MG63 (cell line): ENCODE results near the gene CCL18. TPM values are rescaled to one million over a fixed set of nuclear protein-coding genes. Genes with fewer than 3 reads are reported as not detected.
"Not testable (repeated sequence)": the region's sequence is repeated elsewhere in the genome, so short reads cannot be mapped to it uniquely, and the experiment has no call there.

Source experiments
- DNase-seq: peaks from one replicate; pipeline ENCODE4 v3.0.0-alpha.2; 2020
- H3K27me3 ChIP-seq: fragments of 250-450 bp; sonication (Bioruptor Pico); 2 replicates; pipeline ENCODE4 v1.5.1; 2020; ENCODE audit warnings: mild to moderate bottlenecking, moderate library complexity
- H3K36me3 ChIP-seq: fragments of 250-450 bp; sonication (Bioruptor Pico); 2 replicates; pipeline ENCODE4 v1.5.1; 2020; ENCODE audit warnings: mild to moderate bottlenecking, moderate library complexity
- H3K4me3 ChIP-seq: fragments of 250-450 bp; sonication (Bioruptor Pico); 2 replicates; pipeline ENCODE4 v1.5.1; 2020; ENCODE audit warnings: mild to moderate bottlenecking, moderate library complexity
- H3K9me3 ChIP-seq: fragments of 250-450 bp; sonication (Bioruptor Pico); 2 replicates; pipeline ENCODE4 v1.5.1; 2020; ENCODE audit warnings: mild to moderate bottlenecking, moderate library complexity
- total RNA-seq: library from RNA; depleted of rRNA; stranded (reverse); fragments of >200 nt; shearing (Covaris generic); gene quantifications from 2 replicates; pipeline ENCODE4 v1.2.3, GENCODE V29; 2014; ENCODE audit warnings: low replicate concordance

The CCL18 gene
- total RNA-seq, 1 experiment from 2014 or later, result not detected

GRCh38 chr17:36060816-36061215, 3.3 kb upstream of the CCL18 start:
- no peak overlapping the region for H3K4me3 ChIP-seq
- H3K9me3 ChIP-seq, result no peaks in the 10 kb centered on the region
- DNase-seq, result no peak
- no peaks in the 10 kb centered on the region for H3K36me3 ChIP-seq
- peaks cover 9% of the 10 kb centered on the region for H3K27me3 ChIP-seq

GRCh38 chr17:36066365-36066985, 2.4 kb downstream of the CCL18 start:
- H3K27me3 ChIP-seq, result peaks cover 2% of the 10 kb centered on the region; the same call in 1 of the 2 replicates
- H3K9me3 ChIP-seq, result no peaks in the 10 kb centered on the region
- H3K36me3 ChIP-seq, result no peaks in the 10 kb centered on the region
- H3K4me3 ChIP-seq, result no peak overlapping the region
- no peak for DNase-seq

DNA sequence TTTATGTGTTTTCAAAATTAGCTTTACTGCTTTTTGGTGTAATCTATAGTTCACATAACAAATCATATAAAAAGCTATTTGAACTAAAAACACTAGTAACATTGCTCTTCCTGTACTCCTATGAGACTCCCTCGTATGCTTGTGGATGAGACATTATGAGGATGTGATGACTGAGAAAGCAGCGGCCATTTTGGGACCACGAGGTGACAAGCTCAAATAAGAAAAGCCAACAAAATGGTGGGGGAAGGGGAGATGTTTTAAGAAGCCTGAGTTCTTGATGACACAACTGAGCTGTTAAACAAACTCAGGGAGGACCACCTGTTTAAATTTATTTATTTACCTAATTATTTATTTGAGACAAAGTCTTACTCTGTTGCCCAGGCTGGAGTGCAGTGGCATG, 4.5 kb downstream of the CCL18 start:
- no peak for DNase-seq
- Histone ChIP-seq H3K27me3 (no peaks in the 10 kb centered on the region), H3K36me3 (no peaks in the 10 kb centered on the region), H3K9me3 (no peaks in the 10 kb centered on the region), H3K4me3 (no peak overlapping the region)

GRCh38 chr17:36069136-36069535, 5.1 kb downstream of the CCL18 start:
- no peak for DNase-seq
- Histone ChIP-seq H3K4me3 (no peak overlapping the region), H3K9me3 (no peaks in the 10 kb centered on the region), H3K27me3 (0 out of 2 replicates have a peak, but pooled peaks cover 3% of the 10 kb centered on the region), H3K36me3 (no peaks in the 10 kb centered on the region)

- no peaks in the 10 kb centered on the region for H3K36me3 ChIP-seq
- DNase-seq, result no peak
- 0 out of 2 replicates have a peak, but pooled peaks cover 3% of the 10 kb centered on the region for H3K27me3 ChIP-seq
- no peak overlapping the region for H3K4me3 ChIP-seq
- H3K9me3 ChIP-seq, result no peaks in the 10 kb centered on the region
Observed at GRCh38 chr17:36070427-36070826, 6.4 kb downstream of the CCL18 start.

- Histone ChIP-seq H3K27me3 (peaks cover 3% of the 10 kb centered on the region; the same call in 1 of the 2 replicates), H3K36me3 (no peaks in the 10 kb centered on the region), H3K4me3 (no peak overlapping the region), H3K9me3 (no peaks in the 10 kb centered on the region)
- DNase-seq, result no peak
Observed at GRCh38 chr17:36071751-36072150, 7.7 kb downstream of the CCL18 start.

DNA sequence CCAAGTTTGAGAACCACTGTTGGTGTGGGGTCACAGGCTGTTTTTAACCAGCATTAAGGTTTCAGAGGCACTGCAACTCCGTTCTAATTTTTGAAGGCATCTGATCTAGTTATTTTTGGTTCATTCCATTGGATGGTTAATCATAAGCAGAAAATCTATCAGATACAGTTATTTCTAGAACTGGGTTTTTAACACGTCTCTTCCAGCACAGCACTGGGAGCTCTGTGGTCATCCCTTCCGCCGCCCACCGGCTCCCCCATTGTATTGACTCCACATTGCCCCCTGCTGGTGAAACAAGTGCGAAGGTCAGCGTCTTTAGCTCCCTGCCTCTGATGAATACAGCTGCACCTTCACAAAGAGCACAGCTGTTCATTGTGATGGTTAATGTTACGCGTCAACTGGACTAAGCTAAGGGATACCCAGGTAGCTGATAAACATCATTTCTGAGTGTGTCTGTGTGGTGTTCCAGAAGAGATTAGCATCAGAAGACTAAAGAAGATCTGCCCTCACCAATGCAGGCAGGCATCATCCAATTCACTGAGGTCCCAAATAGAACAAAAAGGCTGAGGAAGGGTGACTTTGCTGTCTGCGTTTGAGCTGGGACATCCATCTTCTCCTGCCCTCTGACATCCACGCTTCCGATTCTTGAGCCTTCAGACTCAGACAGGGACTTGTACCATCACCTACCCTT, 8.5 kb downstream of the CCL18 start:
- Histone ChIP-seq H3K4me3 (no peak overlapping the region), H3K36me3 (no peaks in the 10 kb centered on the region), H3K27me3 (peaks cover 3% of the 10 kb centered on the region; the same call in 1 of the 2 replicates), H3K9me3 (no peaks in the 10 kb centered on the region)
- DNase-seq, result peak; percentile 37

GRCh38 chr17:36074365-36074764, 10.3 kb downstream of the CCL18 start:
- no peak overlapping the region for H3K4me3 ChIP-seq
- no peak for DNase-seq
- H3K27me3 ChIP-seq, result peaks cover 3% of the 10 kb centered on the region; the same call in 1 of the 2 replicates
- H3K36me3 ChIP-seq, result no peaks in the 10 kb centered on the region
- H3K9me3 ChIP-seq, result no peaks in the 10 kb centered on the region

DNA sequence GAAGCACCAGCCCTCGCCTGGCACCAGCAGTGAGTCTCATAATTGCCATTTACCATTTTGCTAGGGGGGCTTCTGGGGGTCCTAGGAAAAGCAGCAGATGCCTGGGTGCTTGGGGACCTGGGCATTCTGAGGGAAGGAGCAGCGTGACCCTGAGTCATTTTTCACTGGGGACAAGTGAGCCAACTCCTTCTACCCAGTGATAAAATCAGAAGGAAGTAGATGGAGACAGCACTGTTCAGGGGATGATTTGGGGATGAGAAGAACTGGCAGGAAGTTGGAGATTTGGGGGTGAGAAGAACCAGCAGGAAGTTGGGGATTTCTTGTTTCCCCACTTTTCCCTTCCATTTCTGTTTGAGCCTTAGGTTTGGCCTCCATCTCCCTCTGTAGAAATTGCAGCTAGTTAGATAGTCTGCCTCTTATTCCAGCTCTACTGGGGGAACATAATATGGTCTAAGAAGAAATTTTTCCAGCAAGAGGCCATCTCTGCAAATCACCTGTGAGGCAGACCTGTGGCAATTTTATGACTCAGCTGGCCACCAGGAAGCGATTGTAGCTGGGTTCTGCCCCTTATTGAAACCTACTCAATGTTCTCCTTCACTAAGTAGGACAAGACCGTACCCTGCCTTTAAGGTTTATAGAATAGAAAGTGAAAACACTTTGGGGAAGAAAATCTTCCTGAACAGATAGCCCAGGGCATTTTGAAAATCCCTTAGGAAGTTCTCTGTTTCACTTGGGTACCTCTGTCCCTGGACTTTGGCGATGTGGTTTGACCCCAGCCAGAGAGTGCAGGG, 17.8 kb downstream of the CCL18 start:
- H3K9me3 ChIP-seq, DNase-seq, H3K27me3 ChIP-seq, H3K4me3 ChIP-seq, H3K36me3 ChIP-seq: not testable (repeated sequence)

DNA sequence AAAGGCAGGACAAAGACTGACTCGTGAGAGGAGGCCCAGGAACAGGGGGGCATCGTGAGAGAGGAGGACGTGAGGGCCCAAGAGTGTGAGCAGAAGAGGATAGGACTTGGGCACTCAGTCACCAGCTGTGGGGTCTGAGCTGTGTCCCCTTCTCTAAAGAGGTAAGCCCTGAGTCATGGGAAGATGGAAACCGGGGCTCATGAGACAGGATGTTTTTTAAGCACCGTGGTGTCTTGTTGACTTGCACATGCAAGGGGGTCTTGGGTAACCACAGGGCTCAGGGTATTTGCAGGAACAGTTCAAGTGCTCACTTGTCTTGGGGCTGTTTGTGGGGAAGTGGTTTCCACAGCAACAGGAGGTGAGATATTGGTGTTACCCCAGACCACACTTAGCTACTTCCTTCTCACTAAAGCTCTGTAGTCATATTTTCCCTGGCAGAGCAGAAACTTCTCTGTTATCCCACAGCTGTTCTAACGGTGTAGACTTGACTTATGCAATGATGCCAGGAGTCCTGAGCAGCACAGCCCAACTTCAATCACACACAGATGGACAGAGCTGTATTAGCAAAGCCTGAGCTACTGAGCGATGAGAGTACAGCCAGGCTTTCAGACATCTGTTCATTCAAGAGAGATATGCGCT, 18.5 kb downstream of the CCL18 start:
- H3K4me3 ChIP-seq, DNase-seq, H3K27me3 ChIP-seq, H3K36me3 ChIP-seq, H3K9me3 ChIP-seq: not testable (repeated sequence)

- not testable (repeated sequence) for H3K4me3 ChIP-seq
Observed at GRCh38 chr17:36083691-36084090, 19.6 kb downstream of the CCL18 start.

DNA sequence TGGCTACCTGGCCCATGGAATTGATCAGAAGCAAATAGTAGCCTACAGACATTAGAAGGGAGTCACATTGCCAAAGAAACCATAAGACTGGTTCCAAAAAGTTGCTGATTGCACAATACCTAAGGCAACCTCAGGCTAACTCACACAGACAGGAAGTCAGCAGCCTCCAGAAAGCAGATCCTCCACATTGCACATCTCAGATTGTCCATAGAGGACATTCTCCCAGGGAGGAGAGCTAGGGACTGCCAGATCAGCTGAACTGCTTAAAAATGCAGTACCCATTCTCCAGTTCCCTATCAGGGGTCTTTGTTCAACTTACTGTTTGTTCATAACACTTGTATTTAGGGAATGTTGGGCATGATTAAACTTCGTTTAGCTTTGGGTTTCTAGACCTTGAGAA, 21.7 kb downstream of the CCL18 start:
- no peak overlapping the region for H3K4me3 ChIP-seq
- DNase-seq, result no peak
- H3K27me3 ChIP-seq, result no peaks in the 10 kb centered on the region
- no peaks in the 10 kb centered on the region for H3K9me3 ChIP-seq
- no peaks in the 10 kb centered on the region for H3K36me3 ChIP-seq

More at GRCh38 chr17:36083691-36084090, 19.6 kb downstream of the CCL18 start:
- not testable (repeated sequence) for H3K27me3 ChIP-seq, H3K36me3 ChIP-seq, DNase-seq, H3K9me3 ChIP-seq

DNA sequence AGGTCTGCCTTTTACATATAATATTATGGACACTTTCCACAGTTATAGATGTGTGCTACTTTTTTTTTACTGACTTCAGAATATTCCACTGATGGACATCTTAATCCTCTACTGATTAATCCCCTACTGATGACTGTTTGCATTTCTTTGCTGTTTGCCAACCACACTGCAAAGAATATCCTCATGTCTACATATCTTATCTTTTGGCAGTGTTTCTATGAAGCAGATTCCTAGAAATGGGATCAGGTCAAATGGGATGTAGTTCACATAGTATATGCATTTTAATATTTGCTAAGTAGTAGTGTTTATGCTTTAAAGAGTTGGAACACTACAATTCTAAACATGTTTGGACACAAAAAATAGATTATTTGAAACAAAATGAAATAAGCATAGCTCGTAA, 22.7 kb downstream of the CCL18 start:
- H3K9me3 ChIP-seq, result no peaks in the 10 kb centered on the region
- no peak overlapping the region for H3K4me3 ChIP-seq

GRCh38 chr17:36087471-36087870, 23.4 kb downstream of the CCL18 start:
- not testable (repeated sequence) for DNase-seq, H3K27me3 ChIP-seq, H3K4me3 ChIP-seq, H3K36me3 ChIP-seq, H3K9me3 ChIP-seq

More for the DNA sequence above, 22.7 kb downstream of the CCL18 start:
- H3K27me3 ChIP-seq, result no peaks in the 10 kb centered on the region
- DNase-seq, result no peak
- no peaks in the 10 kb centered on the region for H3K36me3 ChIP-seq

GRCh38 chr17:36087897-36088572, 24.0 kb downstream of the CCL18 start:
- H3K9me3 ChIP-seq, H3K36me3 ChIP-seq, DNase-seq, H3K4me3 ChIP-seq, H3K27me3 ChIP-seq: not testable (repeated sequence)

DNA sequence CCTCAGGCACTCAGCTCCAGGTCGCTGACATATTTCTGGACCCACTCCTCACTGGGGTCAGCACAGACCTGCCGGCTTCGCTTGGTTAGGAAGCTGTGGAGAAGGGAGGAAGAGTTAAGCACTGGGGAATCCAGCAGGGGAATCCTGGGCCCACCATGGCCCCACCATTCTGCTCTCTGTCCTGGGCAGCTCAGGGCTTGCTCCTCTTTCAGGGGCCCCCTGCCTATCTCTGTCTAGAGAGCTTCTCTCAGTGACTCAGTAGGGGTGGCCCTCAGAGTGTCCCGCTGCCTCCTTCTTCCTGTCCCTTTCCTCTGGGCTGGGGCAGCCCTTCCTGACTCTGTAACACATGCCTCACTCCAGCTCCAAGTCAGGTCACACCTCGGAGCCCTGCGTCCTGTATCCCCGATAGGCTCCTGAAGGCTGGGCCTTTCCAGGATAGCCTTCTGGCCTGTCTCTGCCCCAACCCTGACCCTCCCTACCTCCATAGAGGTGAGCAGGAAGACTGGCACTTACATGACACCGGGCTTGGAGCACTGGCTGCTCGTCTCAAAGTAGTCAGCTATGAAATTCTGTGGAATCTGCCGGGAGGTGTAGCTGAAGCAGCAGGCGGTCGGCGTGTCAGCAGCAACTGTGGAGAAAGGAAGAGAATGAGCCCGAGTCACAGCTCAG, 24.7 kb downstream of the CCL18 start:
- H3K4me3 ChIP-seq, result no peak overlapping the region
- H3K36me3 ChIP-seq, result no peaks in the 10 kb centered on the region
- no peak for DNase-seq
- no peaks in the 10 kb centered on the region for H3K27me3 ChIP-seq
- H3K9me3 ChIP-seq, result no peaks in the 10 kb centered on the region
